Activated CD4-positive, CD25-positive, alpha-beta regulatory T cell treated with anti-CD3 and anti-CD28 coated beads, Interleukin-2, amount 50 U/mL, for 72 hours (primary cell): Measurements from ENCODE around the gene ZNF213.
"Not testable (repeated sequence)": the region's sequence is repeated elsewhere in the genome, so short reads cannot be mapped to it uniquely, and the experiment has no call there.

Source experiments
- DNase-seq: peaks from one replicate; pipeline ENCODE4 v3.0.0; 2021

The ZNF213 gene

DNA sequence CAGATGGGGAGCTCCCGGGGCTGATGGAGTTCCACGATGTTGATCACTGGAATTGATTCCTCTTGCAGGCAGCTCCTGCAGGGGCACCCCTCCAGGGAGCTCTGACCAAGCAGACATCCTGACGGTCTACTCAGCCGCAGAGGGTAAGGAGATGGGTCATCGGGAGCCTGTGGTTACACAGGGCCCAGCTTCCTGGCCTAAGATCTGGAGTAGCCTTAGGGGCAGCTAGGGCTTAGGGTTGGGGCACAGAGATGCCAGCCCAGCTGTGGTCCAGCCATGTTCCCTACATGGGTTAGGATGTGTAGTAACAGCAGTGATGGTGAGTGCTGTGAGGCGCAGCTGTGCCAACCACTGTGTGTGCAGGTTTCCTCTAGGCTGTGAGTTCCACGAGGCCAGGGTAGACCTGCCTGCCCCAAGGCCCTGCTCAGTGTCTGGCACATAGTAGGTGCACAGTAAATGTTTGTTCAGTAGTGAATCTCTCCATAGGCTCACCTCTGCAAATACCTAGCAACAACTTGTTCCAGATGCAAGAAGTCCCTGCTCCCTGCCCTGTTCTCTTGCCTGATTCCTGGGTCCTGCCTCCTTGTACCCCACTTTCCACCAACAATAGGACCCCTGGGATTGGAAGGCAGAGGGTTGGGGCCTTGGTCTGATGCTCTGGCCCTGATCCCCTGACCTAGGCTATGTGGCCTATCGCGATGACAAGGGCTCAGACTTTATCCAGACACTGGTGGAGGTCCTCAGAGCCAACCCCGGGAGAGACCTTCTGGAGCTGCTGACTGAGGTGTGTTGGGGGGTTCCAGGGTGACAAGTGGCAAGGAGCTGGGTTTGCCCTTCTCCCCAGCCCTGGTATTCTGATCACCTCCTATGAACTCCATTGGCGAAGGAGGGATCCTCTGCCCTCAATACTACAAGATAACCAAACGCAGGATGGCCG, 13.7 kb downstream of the ZNF213 start:
- DNase-seq, result no peak

DNA sequence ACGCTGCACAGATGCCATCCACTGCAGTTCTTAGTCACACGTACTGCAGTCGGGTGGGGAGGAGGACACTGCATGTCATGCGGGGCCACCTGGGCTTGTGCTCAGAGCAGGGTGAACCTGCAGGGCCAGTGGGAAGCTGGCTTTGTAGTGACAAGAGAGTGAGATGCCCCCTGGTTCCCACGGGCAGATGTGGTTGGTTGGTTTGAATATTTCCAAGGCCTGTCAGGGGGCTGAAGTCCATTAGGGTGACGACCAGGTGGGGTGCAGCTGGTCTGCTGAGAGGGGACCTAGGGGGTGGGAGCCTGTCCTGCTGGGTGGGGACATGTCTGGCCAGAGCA, 14.3 kb downstream of the ZNF213 start:
- DNase-seq, result no peak

DNA sequence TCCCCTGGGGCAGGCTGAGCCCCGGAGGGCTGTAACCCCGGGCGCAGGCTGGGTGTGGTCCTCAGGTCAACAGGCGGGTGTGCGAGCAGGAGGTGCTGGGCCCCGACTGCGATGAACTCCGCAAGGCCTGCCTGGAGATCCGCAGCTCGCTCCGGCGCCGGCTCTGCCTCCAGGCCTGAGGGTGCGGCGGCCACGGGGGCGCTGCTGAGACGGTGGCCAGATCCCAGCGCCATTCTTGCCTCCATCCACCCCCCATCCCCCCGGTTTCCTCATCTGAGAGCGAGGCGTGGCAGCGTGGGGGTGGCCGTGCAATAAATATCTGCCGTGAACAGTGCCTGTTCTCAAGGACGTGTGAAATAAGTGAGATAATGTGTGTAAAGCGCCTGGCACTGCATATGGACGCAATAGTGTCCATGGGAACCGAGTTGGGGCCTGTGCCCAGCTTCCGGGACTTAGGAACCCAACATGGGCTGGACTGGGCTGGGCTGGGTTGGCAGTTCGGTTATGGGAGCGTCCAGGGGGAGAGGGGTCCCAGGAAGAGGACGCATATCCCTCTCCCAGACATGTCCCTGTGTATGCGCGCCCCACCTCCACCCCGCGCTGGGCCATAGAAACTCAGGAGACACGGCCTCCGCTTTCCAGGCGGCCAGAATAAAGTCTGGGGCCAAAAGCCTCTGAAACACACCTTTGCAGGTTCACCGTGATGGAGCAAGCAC, 15.0 kb downstream of the ZNF213 start:
- peak; percentile 57 for DNase-seq

DNA sequence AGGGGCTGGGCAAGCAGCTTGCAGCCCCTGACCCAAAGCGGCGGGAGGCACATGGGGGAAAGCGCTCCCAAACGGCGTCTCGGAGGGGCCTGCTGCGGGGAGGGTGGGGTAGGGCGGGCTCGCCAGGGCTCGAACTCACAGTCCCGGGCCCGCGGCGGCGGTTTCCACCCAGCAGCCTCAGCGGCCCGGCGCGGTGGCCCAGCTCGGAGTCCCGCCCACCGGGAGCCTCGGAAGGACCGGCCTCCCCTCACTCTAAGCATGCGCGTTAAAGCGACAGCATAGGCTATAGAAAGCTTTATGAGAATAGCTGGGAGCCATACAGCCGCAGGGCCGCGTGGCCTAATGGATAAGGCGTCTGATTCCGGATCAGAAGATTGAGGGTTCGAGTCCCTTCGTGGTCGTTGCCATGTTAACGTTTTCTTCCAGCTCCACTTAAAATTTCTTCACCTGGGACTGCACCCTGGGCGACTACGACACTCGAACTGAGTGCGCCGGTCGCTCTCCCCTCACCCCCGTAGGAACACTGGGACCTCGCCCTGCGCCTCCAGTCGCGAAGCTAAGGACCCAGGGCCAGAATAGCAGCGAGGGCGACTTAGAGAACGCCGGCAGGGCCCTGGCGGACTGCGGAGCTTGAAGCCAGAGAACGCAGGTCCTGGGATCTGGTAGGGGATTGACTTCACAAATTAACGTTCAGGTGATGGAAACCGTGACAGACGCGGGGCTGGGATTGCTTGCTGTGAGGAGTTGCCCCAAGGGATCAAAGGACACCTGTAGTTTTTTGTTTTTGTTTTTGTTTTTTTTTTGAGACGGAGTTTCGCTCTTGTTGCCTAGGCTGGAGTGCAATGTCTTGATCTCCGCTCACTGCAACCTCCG, 15.8 kb downstream of the ZNF213 start:
- DNase-seq, result peak; percentile 99

GRCh38 chr16:3152027-3152276, 17.1 kb downstream of the ZNF213 start:
- DNase-seq, result no peak

GRCh38 chr16:3152277-3152990, 17.6 kb downstream of the ZNF213 start:
- DNase-seq, result peak; percentile 85

- no peak for DNase-seq
Measured at GRCh38 chr16:3152991-3153368, 18.2 kb downstream of the ZNF213 start.

DNA sequence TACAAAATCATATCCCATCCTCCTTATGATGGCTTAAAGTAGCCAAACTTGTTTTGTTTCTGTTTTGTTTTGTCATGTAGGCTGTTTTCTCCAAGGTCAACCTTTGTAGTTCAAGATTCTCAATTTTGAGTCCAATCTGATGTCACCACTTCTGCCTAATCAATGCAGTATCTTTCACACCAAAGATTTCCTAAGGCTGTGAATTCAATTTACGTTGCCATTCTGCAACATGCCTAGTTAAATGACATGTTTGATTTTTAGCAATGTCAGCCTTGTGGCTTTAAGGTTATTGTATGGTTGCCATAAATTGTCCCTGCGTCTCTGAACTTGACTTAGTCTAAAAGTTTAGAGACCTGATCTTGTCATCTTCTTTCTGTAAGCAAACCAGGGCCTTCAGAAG, 20.4 kb downstream of the ZNF213 start:
- no peak for DNase-seq

DNA sequence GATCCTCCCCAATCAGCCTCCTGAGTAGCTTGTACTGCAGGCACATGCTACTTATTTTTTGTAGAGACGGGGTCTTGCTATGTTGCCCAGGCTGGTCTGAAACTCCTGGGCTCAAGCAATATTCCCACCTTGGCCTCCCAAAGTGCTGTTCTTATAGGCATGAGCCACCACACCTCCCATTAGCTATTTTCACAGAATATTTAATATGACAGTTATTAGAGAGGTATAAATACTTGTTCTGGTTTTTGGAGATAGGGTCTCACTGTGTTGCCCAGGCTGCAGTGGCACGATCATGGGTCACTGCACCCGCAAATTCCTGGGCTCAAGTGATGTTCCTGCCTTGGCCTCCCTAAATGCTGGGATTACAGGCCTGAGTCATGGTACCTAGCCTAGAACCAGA, 21.1 kb downstream of the ZNF213 start:
- DNase-seq, result no peak

- DNase-seq, result peak; percentile 60
Measured at GRCh38 chr16:3157229-3158025, 22.6 kb downstream of the ZNF213 start.

- peak; percentile 40 for DNase-seq
Measured at GRCh38 chr16:3158026-3158509, 23.2 kb downstream of the ZNF213 start.

GRCh38 chr16:3158510-3159314, 23.9 kb downstream of the ZNF213 start:
- DNase-seq, result peak; percentile 85

DNA sequence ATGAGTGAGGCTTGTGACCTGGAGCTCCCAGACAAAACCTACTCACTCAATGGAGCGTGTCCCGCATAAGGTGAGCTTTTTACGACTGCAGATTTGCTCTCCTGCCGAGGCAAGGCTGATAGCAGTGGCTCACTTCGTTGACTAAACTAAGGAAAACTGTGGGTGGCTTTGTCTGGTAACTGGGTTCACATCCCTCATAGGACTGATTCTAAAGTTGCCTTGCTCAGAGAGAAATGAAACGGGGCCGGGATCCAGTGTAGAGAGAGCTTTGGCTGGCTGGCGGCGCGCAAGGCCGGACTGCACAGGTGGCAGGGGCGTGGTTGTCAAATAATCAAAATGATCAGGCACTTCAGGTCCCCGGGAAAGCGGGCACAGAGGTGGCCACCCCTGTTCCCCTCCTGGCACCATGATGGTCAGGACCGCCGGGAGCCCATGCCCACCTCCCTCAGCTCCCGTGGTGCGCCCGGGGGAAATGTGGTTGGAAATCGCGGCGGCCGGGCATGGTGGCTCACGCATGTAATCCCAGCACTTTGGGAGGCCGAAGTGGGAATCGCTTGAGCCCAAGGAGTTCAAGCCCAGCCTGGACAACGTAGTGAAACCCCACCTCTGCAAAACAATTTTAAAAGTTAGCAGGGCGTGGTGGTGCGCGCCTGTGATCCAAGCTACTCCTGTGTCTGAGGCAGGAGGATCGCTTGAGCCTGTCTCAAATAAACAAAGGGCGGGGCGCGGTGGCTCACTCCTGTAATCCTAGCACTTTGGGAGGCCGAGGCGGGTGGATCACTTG, 26.6 kb downstream of the ZNF213 start:
- DNase-seq, result no peak

DNA sequence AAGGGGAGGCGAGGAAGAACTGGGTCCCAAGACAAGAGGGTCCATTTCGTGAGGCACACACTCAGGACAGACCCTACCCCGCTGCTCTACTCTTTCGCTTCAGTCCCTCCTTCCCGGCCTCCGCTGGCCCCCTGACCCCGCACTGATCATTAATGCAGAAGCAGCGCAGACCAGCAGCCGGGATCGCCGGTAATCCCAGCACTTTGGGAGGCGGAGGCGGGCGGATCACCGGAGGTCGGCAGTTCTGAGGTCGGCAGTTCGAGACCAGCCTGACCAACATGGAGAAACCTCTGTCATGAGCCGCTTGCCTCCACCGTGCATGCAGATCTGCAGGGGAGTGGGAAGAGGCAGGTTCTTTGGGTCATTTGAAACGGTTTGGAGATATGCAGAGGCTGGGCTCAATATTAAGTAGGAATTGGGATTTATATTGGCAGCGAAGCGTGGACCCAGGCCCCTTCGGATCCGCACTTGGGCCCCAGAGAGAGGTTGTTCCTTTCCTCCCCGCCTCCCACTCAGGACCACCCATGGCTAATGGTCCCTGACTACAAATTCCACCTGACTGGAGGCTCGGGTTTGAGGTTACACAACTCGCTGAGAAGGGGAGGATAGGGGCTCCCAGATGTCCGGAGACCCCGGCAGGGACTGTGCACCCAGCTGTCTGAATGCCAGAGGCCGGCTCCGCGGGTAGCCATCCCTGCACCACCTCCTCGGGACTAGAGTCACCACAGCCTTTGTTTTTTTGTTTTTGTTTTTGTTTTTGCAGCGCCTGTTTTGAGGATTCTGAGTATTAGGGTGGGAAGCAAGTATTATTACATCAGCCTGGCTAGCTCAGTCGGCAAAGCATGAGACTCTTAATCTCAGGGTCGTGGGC, 29.5 kb downstream of the ZNF213 start:
- no peak for DNase-seq

- no peak for DNase-seq
Measured at GRCh38 chr16:3165111-3165822, 30.4 kb downstream of the ZNF213 start.

DNA sequence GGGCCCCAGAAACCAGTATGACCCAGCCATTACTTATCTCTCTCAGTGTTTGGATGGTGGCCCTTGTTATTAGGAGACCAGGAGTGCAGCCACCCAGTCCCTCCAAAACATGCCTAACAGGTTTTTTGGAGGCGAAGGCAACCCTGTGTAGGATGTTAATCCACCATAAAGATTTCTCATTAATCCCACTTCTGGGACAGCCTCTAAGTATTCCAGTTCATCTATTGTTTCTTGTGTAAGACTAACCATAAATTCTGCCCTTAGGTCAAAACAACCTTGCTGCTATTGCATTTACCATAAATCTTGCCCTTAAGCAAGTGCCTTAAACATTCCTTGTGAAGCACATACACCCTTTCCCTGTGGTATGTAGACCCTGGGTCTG, 31.7 kb downstream of the ZNF213 start:
- no peak for DNase-seq

- DNase-seq, result not testable (repeated sequence)
Measured at GRCh38 chr16:3168729-3169128, 33.9 kb downstream of the ZNF213 start.

- DNase-seq, result no peak
Measured at GRCh38 chr16:3170440-3171180, 35.8 kb downstream of the ZNF213 start.
